NB4 (cell line): ENCODE results near the gene RPS6KA2.

Source experiments
- CTCF ChIP-seq: IDR thresholded peaks from one replicate; pipeline ENCODE4 v1.5.1; 2012; ENCODE audit warnings: low read depth, low read length
- MYC ChIP-seq: IDR thresholded peaks from 2 replicates; pipeline ENCODE4 v1.6.1; 2011; ENCODE audit warnings: low read depth, low read length
- POLR2A ChIP-seq: IDR thresholded peaks from 2 replicates; pipeline ENCODE4 v1.6.1; 2011; ENCODE audit warnings: mild to moderate bottlenecking; ENCODE audit not compliant: insufficient read length; ENCODE audit errors: extremely low read depth
- TF ChIP-seq, protein P1 (sequence below): IDR thresholded peaks from 2 replicates; pipeline ENCODE4 v1.6.1; 2011; ENCODE audit warnings: low read depth, low read length

DNA sequence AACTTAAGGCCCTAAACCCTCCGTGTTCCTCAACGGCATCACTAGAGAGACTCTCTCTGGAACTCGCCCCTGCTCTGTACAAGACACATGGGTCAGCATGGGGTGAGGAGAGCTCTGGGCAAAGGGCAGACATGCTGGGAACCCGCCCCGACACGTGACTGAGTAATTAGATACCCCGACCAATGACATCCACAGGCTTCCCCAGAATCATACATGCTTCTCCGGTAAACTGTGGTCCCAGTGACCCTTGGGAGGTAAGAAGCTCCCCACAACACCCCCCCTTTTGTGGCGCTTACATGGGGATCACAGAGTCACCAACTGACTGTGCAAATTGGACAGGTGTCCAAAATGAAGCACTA is 31.7 kb upstream of the RPS6KA2 start:
- no peak for TF ChIP-seq CTCF
- TF ChIP-seq, protein P1, sequence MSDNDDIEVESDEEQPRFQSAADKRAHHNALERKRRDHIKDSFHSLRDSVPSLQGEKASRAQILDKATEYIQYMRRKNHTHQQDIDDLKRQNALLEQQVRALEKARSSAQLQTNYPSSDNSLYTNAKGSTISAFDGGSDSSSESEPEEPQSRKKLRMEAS = no peak
- TF ChIP-seq POLR2A = no peak
- TF ChIP-seq MYC = no peak
